HepG2 (cell line): ENCODE measurements around the gene HS6ST2.

Source experiments
- GABPA ChIP-seq, 2 experiments: IDR thresholded peaks; 2 replicates each; pipeline ENCODE4 v1.6.1; 2011 to 2016; ENCODE audit warnings: low read depth in 2 of 2, low read length in 1 of 2, missing biosample characterization in 1 of 2, missing genetic modification characterization in 1 of 2
- JUN ChIP-seq: sonication (generic); formaldehyde crosslinking; IDR thresholded peaks from 2 replicates; pipeline ENCODE4 v1.4.0; 2020; ENCODE audit warnings: mild to moderate bottlenecking, missing genetic modification reagents
- YY1 ChIP-seq: IDR thresholded peaks from 2 replicates; pipeline ENCODE4 v1.6.1; 2011; ENCODE audit warnings: low read length, low read depth, moderate library complexity, mild to moderate bottlenecking; ENCODE audit not compliant: insufficient read depth, insufficient replicate concordance
- ZBTB39 ChIP-seq: sonication (generic); formaldehyde crosslinking; IDR thresholded peaks from 2 replicates; pipeline ENCODE4 v1.5.0; 2020; ENCODE audit warnings: missing genetic modification reagents

DNA sequence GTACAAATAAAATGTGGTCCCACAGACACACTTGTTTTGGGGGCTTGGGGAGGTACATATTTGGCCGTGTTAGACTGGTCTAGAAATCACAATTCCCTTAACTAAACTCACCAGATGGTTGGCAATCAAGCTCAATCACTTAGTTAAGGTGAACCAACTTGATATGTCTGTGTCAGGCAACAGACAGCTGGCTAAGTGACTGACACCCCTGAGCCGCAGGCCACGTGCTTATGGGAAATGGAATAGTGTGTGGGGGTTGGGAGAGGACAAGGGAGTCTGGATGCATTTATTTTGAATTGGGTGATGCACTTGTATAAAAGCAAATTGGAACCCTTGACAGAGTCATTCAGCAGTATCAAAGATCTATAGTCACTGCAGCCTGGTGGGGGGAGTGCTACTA, 209.0 kb downstream of the HS6ST2 start:
- TF ChIP-seq ZBTB39 (CRISPR knock-in tag) = no peak
- TF ChIP-seq YY1 = no peak
- TF ChIP-seq JUN (CRISPR knock-in tag) = no peak
- no peak for TF ChIP-seq GABPA (IDR thresholded peaks at IDR 0.05; ENCODE audit: low read depth, low read length)
- no peak for TF ChIP-seq GABPA (CRISPR knock-in tag; IDR thresholded peaks at IDR 0.05; ENCODE audit: low read depth)
